ENCODE data around the gene RAP2A.

DNA sequence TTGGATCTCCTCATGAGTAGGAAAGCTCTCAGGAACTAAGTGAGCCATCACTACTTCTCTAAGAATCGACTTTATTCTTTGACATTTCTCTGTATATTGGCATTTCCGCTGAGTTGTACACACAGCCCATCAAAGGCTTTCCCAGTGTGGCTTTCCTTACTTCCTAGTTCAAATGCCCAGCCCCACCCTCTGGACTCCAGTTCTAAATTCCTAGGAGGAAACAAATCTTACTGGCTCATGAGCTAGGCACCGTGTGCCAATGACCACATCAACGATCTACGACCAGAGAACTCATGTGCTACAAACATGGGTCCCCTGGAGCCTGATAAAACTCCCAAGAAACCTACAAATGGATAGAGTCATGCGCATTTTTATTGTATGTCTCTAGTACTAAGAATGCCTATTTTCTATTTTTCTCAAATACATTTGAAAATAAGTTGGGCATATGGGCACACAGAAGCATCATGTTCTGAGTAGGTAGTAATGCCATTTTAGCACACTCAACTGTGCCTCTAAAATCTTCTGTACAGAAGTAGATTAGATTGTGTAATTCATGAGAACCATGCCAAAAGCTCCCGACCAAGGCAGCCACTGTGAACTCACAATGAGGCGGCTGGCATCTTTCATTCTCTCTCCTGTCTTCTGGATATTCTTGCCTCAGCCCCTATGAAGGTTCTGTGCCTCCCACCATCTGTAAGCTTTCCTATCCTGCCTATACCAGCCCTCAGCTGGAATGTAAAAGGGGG is 10.5 kb upstream of the RAP2A start:
- no peak for TF ChIP-seq CTCF (IDR thresholded peaks at IDR 0.05)
- no peak for TF ChIP-seq POLR2A (IDR thresholded peaks at IDR 0.05)
- no peak for TF ChIP-seq POLR2AphosphoS5 (IDR thresholded peaks at IDR 0.05)

Measured in prostate gland (tissue), 2 donors.